ENCODE measurements around the gene SORCS1. TPM values are rescaled to one million over a fixed set of nuclear protein-coding genes. Genes with fewer than 3 reads are reported as not detected.

Gene SORCS1
- total and polyA plus RNA-seq, 2 of the 8 experiments (the other 6 are each of a cell fraction or from before 2014, with no cell fraction given) = 4.1 to 4.6 TPM

GRCh38 chr10:106631016-106631702, 533.3 kb downstream of the SORCS1 start:
- no peak overlapping the region for H2BK12ac ChIP-seq (ENCODE audit: low read depth, low read length)
- no peak overlapping the region for H2BK120ac ChIP-seq (replicated peaks; ENCODE audit: low read depth, low read length)
- no peaks in the 10 kb centered on the region for H3K36me3 ChIP-seq (ENCODE audit: control insufficient read depth in 2 of 4, insufficient read depth in 4 of 4, low read length in 3 of 4)
- H2AFZ ChIP-seq (ENCODE audit: low read length) = no peak overlapping the region
- DNase-seq (ENCODE audit: low read depth in 1 of 2, low spot score in 2 of 2) = no peak
- no peaks in the 10 kb centered on the region for H3K27me3 ChIP-seq (replicated peaks in 1 of 4; ENCODE audit: control insufficient read depth in 3 of 4, extremely low read depth in 1 of 4, insufficient read depth in 3 of 4, low read length in 3 of 4)
- no peak overlapping the region for H3K9ac ChIP-seq (replicated peaks in 1 of 4; ENCODE audit: extremely low read depth in 1 of 4, low read depth in 3 of 4, low read length in 3 of 4)
- H3K79me1 ChIP-seq (ENCODE audit: low read depth, low read length) = no peaks in the 10 kb centered on the region
- H2AK5ac ChIP-seq (ENCODE audit: low read depth, low read length) = no peak overlapping the region
- WGBS, 2 experiments (ENCODE audit: extremely low coverage in 1 of 2, insufficient coverage in 1 of 2, insufficient read length in 1 of 2, insufficient replicate concordance in 2 of 2, low coverage in 1 of 2, low lambda C conversion rate in 2 of 2, missing lambda C conversion rate in 1 of 2) = 98% methylated on average over 3 of the region's 3 CpGs; no CpG with 5 or more reads in 1 of the 2 experiments
- H4K20me1 ChIP-seq (replicated peaks in 1 of 2; ENCODE audit: control insufficient read depth in 1 of 2, insufficient read depth in 2 of 2, low read length in 2 of 2) = no peaks in the 10 kb centered on the region
- H3K27ac ChIP-seq (ENCODE audit: low read depth, low read length) = no peak overlapping the region
- no peaks in the 10 kb centered on the region for H3K23me2 ChIP-seq (ENCODE audit: low read depth, low read length)
- no peak overlapping the region for H3K56ac ChIP-seq (replicated peaks; ENCODE audit: insufficient read length, low read depth, low read length)
- H4K8ac ChIP-seq (ENCODE audit: extremely low read depth, insufficient read depth, low read length) = no peak overlapping the region
- H4K91ac ChIP-seq (replicated peaks; ENCODE audit: insufficient read length, low read length) = no peak overlapping the region
- no peak overlapping the region for H3K18ac ChIP-seq (ENCODE audit: extremely low read depth, low read length)
- H3K79me2 ChIP-seq (ENCODE audit: control insufficient read depth in 1 of 2, insufficient read depth in 2 of 2, low read length in 2 of 2) = no peaks in the 10 kb centered on the region
- no peak overlapping the region for H2BK20ac ChIP-seq (ENCODE audit: low read length)
- H3K14ac ChIP-seq (ENCODE audit: insufficient read length) = no peak overlapping the region
- POLR2A ChIA-PET (ENCODE audit: partially characterized antibody) = no interaction called here
- H2BK5ac ChIP-seq (ENCODE audit: low read depth, low read length) = no peak overlapping the region
- no peak for FAIRE-seq
- no peak overlapping the region for H3K23ac ChIP-seq (ENCODE audit: insufficient read length)
- no peaks in the 10 kb centered on the region for H3K4me1 ChIP-seq (replicated peaks in 1 of 4; ENCODE audit: control insufficient read depth in 3 of 4, insufficient read depth in 4 of 4, low read length in 3 of 4)
- no peak overlapping the region for H3K4ac ChIP-seq (replicated peaks; ENCODE audit: insufficient read length, low read depth, low read length)
- no peak overlapping the region for H2BK15ac ChIP-seq (ENCODE audit: low read length)
- no peak overlapping the region for H4K5ac ChIP-seq (ENCODE audit: insufficient read length, low read depth, low read length)
- no peak overlapping the region for H3K4me2 ChIP-seq (ENCODE audit: insufficient read depth in 1 of 2, low read depth in 2 of 2, low read length in 2 of 2)
- TF ChIP-seq CREB1 (IDR thresholded peaks at IDR 0.05) (no peak), E2F6 (IDR thresholded peaks at IDR 0.05) (no peak), CTBP2 (IDR thresholded peaks at IDR 0.05; ENCODE audit: borderline replicate concordance, insufficient read depth, insufficient read length, low read length) (no peak), KDM4A (IDR thresholded peaks at IDR 0.05; ENCODE audit: low read depth, low read length, severe bottlenecking) (no peak), FOSL1 (IDR thresholded peaks at IDR 0.05; ENCODE audit: insufficient read depth, low read depth, low read length) (no peak), SIRT6 (IDR thresholded peaks at IDR 0.05; ENCODE audit: low read length) (no peak), SP2 (IDR thresholded peaks at IDR 0.05; ENCODE audit: low read length) (no peak), RAD21 (IDR thresholded peaks at IDR 0.05 in 1 of 2, conservative IDR thresholded peaks at IDR 0.05 in 1 of 2; ENCODE audit: low read depth in 2 of 2, low read length in 2 of 2) (no peak), JUN (IDR thresholded peaks at IDR 0.05; ENCODE audit: low read depth, low read length) (no peak), SRF (IDR thresholded peaks at IDR 0.05; ENCODE audit: low read depth, low read length) (no peak)
- H3K9me3 ChIP-seq (ENCODE audit: insufficient read depth in 2 of 2, low read depth in 1 of 2, low read length in 1 of 2) = no peaks in the 10 kb centered on the region
- no peak overlapping the region for H3K4me3 ChIP-seq (ENCODE audit: extremely low read depth in 1 of 4, insufficient read depth in 2 of 4, low read depth in 3 of 4, low read length in 4 of 4)
- CTCF ChIA-PET (ENCODE audit: partially characterized antibody) = no interaction called here
